Stromal cell of bone marrow (primary cell): ENCODE data around the gene WFDC11.
"Not testable (repeated sequence)": the region's sequence is repeated elsewhere in the genome, so short reads cannot be mapped to it uniquely, and the experiment has no call there.

Experiments
- DNase-seq: peaks from one replicate; pipeline ENCODE4 v3.0.0-alpha.2; 2012; ENCODE audit warnings: low read depth

WFDC11 gene

DNA sequence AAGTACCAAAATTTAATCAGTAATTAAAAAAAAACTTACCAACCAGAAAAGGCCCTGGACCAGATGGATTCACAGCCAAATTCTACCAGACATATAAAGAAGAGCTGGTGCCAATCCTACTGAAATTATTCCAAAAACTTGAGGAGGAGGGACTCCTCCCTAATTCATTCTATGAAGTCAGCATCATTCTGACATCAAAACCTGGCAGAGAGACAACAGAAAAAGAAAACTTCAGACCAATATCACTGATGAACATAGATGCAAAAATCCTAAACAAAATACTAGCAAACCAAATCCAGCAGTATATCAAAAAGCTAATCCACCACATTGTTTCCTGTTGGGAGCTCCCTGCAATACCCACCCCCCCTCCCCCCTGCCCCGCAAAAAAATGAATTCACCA lies at the start of gene WFDC11:
Gene WFDC11 (minus strand): TSS at position 101 of the 400 bp plus-strand sequence. CDS start 19,639 bp downstream, outside the sequence.
- DNase-seq: no peak

DNA sequence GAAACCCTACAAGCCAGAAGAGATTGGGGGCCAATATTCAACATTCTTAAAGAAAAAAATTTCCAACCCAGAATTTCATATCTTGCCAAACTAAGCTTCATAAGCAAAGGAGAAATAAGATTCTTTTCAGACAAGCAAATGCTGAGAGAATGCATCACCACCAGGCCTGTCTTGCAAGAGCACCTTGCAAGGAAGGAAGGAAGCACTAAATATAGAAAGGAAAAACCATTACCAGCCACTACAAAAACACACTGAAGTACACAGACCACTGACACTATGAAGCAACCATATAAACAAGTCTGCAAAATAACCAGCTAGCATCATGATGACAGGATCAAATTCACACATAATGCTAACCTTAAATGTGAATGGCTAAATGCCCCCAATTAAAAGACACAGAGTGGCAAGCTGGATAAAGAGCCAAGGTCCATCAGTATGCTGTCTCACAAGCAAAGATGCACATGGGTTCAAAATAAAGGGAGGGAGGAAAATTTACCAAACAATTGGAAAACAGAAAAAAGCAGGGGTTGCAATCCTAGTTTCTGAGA lies 46.2 kb upstream of the WFDC11 start:
- DNase-seq: not testable (repeated sequence)

DNA sequence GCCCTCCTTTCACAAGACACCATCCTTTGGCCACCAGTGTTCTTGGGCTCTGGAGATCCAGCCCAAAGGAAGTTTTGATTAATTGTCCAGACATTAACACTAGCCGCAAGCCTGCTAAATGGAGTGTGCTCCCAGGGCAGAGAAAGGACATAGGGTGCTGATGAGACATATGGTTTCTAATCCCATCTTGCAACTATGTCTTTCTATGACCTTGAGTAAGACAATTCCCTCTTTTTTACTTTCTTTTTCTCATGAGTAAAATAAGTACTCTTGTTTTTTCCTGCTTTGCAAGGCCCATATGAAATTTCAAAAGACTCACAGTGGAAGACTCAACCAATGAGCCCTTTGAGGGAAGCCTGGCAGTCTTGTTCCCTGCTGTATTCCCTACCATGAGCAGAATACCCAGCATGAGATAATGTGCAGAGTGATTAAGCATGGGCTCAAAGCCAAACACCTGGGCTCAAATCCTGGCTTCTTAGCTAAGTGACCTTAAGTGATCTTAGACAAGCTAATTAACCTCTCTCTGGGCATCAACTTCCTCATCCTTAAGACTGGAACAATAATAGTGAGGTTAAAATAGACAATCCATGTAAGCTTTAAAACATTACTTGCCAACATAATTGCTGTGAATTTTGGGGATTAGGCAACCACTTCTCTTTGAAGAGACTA lies 35.1 kb upstream of the WFDC11 start, which contains the start of gene WFDC10B:
Gene WFDC10B (minus strand): TSS at position 51 of the 669 bp plus-strand sequence. CDS start 19,027 bp downstream, outside the sequence.
- DNase-seq: no peak

DNA sequence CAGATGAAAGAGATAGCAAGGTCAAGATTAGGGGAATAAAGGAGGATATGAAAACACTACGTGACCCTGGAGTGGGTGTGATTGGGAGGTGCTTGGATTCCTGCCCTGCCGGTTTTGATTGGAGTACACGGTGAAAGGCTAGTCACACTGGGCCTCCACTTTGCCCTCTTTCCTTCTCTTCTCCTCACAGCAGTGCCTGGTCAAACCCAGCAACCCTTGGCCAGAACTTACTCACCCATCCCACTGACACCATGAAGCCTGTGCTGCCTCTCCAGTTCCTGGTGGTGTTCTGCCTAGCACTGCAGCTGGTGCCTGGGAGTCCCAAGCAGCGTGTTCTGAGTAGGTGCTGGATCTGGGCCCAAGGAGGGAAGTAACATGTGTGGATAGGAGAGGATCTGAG lies 31.8 kb upstream of the WFDC11 start, which contains the start of gene WFDC13:
Gene WFDC13 (plus strand): TSS at position 166 of the 400 bp plus-strand sequence. CDS start 86 bp downstream, at position 252.
- no peak for DNase-seq

DNA sequence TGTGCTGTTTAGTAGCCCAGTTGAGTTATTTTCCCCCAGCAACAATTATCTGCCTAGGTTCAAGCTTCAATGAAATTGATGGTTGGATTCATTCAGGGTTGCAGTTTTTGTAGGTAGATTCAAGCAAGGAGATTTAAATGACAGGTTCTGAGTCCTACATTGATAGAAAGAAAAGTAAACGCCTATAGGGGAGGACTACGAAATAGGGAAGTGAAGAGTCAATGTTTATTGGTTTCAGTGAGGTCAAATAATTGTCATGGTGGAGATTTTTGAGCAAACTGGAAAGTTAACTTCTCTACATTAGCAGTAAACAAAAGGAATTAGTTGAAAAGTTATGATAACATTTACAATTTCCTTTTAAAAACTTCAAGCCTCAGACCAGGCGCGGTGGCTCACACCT lies 31.1 kb upstream of the WFDC11 start:
- no peak for DNase-seq

DNA sequence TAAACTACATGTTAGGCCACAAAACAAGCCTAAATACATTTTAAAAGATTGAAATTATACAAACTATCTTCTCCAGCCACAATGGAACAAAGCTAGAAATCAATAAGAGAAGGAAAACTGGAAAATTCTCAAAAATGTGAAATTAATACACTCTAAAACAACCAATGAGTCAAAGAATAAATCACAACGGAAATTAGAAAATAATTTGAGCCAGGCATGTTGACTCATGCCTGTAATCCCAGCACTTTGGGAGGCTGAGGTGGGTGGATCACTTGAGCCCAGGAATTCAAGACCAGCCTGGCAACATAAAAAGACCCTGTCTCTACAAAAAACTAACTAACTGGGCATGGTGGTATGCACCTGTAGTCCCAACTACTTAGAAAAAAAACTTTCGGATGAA lies 25.5 kb upstream of the WFDC11 start:
- DNase-seq: peak; percentile 8

DNA sequence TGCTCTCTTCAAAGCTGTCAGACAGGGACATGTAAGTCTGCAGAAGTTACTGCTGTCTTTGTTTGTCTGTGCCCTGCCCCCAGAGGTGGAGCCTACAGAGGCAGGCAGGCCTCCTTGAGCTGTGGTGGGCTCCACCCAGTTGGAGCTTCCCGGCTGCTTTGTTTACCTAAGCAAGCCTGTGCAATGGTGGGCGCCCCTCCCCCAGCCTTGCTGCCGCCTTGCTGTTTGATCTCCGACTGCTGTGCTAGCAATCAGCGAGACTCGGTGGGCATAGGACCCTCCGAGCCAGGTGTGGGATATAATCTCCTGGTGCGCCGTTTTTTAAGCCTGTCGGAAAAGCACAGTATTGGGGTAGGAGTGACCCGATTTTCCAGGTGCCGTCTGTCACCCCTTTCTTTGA lies 23.3 kb upstream of the WFDC11 start:
- DNase-seq: not testable (repeated sequence)

DNA sequence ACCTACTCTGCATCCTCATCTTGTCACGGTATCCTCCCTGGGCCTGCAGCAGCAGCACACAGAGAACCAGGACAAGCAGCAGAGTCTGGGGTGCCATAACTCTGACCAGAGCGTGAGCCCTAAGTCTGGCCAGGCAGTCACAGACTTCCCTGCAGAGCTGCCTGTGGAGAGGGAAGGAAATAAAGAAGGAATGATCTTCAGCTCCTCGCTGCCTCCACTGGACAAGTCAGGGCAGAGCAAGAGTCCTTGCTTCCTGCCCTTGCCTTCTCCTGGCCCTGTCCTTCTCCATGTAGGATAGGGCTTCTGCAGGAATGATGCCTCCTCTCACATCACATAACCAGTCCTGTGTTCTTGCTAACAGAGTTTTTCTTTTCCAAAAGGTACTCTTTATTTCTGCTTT lies 15.9 kb upstream of the WFDC11 start:
- no peak for DNase-seq

DNA sequence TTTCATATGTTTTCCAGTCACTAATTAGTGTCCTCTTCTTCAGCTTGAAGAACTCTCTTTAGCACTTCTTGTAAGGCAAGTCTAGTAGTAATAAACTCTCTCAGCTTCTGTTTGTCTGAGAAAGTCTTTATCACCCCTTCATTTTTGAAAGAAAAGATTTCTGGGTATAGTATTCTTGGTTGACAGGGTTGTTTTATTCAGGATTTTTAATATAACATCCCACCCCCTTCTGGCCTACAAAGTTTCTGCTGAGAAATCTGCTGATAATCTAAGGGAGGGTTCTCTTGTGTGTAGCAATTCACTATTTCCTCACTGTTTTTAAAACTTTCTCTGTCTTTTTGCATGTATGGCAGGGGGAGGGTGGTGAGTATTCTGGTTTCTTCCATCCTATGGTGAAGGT lies 9.6 kb upstream of the WFDC11 start:
- no peak for DNase-seq

DNA sequence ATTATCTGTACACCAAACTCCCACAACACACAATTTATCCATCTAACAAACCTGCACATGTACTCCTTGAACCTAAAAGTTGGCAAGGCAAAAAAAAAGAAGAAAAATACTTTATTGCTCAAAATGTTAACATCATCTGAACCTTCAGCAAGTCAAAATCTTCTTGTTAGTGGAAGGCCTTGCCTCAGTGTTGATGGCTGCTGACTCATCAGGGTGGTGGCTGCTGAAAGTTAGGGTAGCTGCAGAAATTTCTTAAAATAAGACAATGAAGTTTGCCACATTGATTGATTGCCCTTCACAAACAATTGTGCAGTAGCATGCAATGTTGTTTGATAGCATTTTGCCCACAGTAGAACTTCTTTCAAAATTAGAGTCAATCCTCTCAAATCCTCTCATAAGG lies 2.7 kb upstream of the WFDC11 start:
- DNase-seq: no peak

DNA sequence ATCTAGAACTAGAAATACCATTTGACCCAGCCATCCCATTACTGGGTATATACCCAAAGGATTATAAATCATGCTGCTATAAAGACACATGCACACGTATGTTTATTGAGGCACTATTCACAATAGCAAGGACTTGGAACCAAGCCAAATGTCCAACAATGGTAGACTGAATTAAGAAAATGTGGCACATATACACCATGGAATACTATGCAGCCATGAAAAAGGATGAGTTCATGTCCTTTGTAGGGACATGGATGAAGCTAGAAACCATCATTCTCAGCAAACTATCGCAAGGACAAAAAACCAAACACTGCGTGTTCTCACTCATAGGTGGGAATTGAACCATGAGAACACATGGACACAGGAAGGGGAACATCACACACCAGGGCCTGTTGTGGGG lies 13.0 kb downstream of the WFDC11 start:
- not testable (repeated sequence) for DNase-seq

DNA sequence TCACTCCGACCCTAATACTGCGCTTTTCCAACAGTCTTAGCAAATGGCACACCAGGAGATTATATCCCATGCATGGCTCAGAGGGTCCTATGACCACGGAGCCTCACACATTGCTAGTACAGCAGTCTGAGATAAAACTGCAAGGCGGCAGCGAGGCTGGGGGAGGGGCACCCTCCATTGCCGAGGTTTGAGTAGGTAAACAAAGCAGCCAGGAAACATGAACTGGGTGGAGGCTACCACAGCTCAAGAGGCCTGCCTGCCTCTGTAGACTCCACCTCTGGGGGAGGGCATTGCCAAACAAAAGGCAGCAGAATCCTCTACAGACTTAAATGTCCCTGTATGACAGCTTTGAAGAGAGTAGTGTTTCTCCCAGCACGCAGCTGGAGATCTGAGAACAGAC lies 18.3 kb downstream of the WFDC11 start:
- not testable (repeated sequence) for DNase-seq

DNA sequence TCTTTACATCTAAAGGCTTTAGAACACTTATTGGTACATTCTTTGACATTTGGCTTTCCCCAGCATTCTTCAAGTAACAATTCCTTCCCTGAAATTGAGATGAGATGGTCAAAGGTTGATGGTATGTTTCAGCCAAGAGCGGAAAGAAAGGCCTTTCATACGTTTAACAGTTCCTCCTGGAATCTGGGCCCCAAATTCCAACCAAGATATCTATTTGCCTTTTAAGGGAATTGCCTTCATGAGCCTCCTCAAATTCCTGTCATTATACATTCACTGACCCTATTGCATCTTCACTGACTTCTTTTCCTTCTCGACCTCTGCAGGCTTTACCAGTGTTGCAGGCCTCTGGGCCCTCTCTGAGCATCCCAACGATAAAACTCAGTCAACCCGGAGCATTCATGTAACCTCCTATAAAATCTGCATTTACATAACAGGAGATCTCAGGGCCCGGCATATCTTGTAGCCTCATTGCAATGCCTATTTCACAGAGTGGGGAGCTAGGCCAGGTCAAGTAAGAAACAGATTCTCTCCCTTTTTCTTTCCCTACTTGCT lies 20.7 kb downstream of the WFDC11 start:
- no peak for DNase-seq

DNA sequence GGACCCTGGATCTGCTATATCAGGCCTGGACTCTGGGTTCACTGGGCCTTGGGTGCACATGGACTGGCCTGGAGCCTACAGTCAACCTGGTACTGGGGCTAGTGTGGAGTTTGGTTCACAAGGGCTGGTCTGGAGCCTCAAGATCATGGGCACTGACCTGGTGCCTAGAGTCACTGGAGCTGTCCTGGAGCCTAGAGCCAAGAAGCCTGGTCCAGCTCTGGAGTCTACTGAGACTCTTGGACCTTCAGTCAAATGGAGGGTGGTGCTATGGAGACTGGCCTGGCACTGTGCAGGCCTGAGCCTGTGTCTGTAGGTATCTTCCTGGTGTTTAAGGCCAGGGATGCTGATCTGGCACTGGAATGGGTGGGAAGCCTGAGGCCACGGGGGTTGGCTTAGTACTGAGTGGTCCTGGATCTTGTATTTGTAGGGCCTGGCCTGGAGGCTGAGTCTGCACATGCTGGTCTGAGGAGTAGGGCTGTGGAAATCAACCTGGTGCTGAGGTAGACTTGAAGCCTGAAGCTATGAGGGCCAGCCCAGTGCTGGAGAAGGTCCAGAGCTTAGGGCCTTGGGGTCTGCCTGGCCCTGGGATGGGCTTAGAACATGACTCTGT lies 22.5 kb downstream of the WFDC11 start:
- DNase-seq: no peak

DNA sequence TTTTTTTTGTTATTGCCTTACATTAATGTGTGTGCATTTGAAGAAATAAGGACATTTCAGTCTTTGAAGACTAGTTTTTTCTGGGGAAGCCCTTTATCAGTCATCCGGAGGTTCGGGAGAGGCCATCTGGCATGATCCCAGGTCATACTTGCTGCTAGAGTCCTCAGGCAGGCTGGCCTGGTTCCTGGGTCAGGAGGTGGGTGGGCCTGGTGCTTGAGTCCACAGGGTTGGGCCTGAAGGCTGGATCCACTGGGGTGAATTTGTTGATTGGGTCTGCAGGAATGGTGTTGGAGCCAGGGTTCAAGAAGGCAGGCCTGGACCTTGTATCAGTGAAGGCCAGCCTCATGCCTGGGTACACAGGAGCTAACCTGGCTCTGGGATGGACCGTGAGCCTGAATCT lies 23.2 kb downstream of the WFDC11 start:
- DNase-seq: no peak

DNA sequence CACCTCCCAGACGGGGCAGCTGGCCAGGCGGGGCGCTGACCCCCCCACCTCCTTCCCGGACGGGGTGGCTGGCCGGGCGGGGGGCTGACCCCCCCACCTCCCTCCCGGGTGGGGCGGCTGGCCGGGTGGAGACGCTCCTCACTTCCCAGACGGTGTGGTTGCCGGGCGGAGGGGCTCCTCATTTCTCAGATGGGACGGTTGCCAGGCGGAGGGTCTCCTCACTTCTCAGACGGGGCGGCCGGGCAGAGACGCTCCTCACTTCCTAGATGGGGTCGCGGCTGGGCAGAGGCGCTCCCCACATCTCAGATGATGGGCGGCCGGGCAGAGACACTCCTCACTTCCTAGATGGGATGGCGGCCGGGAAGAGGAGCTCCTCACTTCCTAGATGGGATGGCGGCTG lies 24.2 kb downstream of the WFDC11 start:
- not testable (repeated sequence) for DNase-seq

DNA sequence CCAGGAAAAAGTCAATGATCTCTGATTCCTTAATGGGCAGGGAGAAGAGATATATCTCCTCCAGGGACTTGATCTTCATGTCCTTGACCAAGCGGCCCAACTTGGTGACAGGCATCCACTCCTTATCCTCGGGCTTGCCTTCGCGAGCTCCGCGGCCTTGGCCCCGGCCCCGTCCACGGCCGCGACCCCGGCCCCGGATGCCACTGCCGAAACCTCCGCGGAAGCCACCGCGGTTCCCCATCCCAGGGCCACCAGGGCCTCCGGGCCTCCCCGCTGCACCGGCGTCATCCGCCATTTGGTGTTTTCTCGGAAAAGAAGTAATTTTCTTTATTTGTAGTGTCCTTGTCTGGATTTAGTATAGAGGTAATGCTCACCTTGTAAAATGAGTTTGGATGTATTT lies 29.0 kb downstream of the WFDC11 start:
- DNase-seq: not testable (repeated sequence)

DNA sequence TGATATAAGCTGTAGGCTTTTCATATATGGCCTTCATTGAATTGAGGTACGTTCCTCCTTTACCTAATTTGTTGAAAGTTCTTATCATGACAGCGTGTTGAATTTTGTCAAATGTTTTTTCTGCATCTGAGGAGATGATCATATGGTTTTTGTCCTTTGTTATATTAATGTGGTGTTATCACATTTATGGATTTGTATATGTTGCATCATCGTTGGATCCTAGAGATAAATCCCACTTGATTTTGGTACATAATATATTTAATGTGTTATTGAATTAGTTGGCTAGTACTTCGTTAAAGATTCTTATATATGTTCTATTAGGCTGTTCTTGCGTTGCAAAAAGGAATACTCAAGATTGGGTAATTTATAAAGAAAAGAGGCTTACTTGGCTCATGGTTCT lies 30.4 kb downstream of the WFDC11 start:
- DNase-seq: no peak

DNA sequence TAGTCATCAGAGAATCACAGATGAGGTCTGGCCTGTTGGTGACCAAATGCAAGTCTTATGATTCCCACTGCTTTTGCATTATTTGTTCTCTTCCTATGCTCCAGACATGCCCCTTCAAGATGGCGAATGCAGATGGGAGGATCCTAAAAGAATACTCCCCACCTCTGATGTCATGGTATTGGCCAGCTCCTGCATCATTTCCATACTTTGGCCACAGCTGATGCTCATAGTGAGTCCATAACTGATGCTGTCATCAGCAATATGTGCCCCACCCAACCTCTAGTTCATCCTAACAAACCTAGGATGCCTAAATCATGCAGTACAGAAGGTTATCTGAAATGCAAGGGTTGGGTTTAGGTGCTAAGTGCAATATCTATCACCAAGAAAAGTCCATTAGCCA lies 33.5 kb downstream of the WFDC11 start:
- no peak for DNase-seq

DNA sequence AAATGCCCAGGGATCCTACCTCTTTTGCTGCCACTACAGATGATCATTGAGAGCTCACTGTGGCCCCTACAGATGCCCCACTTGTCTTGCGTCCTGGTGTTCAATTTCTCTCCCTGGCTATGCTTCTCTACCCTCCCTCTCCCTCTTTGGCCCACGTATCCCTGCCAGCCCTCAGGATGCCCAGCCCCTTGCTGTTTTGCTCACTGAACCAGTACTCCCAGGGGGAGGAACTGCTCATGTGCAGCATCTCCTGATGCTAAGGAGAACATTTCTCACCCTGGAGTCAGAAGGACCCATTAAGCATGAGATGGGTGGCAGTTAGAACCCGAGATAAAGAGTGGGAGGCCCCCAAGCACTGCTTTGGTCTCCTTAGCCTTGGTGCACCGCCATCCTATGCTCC lies 38.9 kb downstream of the WFDC11 start, which contains the start of gene WFDC9:
Gene WFDC9 (minus strand): TSS at position 101 of the 400 bp plus-strand sequence. CDS start 21,103 bp downstream, outside the sequence.
- no peak for DNase-seq

DNA sequence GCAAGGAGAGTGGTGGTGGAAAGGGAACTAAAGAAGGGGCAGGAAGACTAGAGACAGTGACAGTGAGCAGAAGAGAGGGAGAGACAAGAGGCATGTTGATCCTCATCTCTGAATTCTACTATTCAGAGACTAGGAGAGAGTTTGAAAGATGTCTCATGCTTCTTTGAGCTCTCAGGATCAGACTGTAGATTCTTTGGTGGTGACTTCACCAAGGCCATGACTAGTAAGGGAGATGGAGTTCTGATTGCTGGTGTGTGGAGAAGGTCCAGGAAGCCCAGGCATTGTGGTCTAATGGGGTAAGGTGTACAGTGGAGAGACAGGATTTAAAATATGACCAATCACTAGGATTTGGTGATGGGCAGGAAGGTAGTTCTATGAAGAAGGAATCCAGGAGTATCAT lies 39.7 kb downstream of the WFDC11 start:
- peak; percentile 18 for DNase-seq

DNA sequence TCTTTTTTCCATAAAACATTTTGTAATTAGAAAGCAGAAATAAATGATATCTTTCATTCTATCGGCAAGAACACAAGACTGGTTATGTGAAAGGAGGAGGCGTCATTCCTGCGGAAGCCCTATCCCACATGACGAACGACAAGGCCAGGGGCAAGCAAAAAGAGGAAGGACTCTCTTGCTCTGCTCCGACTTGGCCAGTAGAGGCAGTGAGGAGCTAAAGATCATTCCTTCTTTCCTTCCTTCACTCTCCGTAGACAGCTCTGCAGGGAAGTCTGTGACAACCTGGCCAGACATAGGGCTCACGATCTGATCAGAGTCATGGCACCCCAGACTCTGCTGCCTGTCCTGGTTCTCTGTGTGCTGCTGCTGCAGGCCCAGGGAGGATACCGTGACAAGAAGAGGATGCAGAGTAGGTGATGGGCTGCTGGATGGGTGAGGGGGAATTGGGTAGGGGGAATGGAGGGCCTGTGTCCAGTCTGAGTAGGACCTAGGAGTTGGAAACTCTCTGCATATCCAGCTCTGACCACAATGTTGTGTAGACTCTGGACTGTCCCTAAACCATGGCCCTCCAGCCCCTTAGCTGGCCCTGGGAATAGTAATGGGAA lies 40.4 kb downstream of the WFDC11 start, which contains the start of gene WFDC10A:
Gene WFDC10A (plus strand): TSS at position 244 of the 605 bp plus-strand sequence. CDS start 75 bp downstream, at position 319.
- peak; percentile 35 for DNase-seq
